Liver (tissue), 9 donors: ENCODE data around the gene ANAPC5. TPM values are rescaled to one million over a fixed set of nuclear protein-coding genes. Genes with fewer than 3 reads are reported as not detected.
A peak's percentile ranks its signal among the peaks of the same experiment; 100 is the strongest.

Experiments used
- DNase-seq: peaks from one replicate; pipeline ENCODE4 v3.0.0-alpha.2; 2017; ENCODE audit warnings: low spot score
- H3K27ac ChIP-seq, 2 donors: one replicate each; pipeline ENCODE4 v1.7.0; 2013; ENCODE audit warnings: inconsistent platforms in 2 of 2, low read length in 2 of 2, control low read depth in 1 of 2, low read depth in 1 of 2, mild to moderate bottlenecking in 1 of 2
- H3K27me3 ChIP-seq, 4 donors: one replicate each; pipeline versions ENCODE4 v1.6.1 to v1.7.0; 2013; ENCODE audit warnings: low read length in 3 of 4, inconsistent platforms in 1 of 4, mild to moderate bottlenecking in 1 of 4, moderate library complexity in 1 of 4; ENCODE audit not compliant: control insufficient read depth in 4 of 4, insufficient read depth in 4 of 4
- H3K36me3 ChIP-seq, 4 donors: one replicate each; pipeline versions ENCODE4 v1.6.1 to v1.7.0; 2013; ENCODE audit warnings: low read length in 3 of 4, mild to moderate bottlenecking in 3 of 4, low read depth in 1 of 4, moderate library complexity in 1 of 4; ENCODE audit not compliant: control insufficient read depth in 4 of 4, insufficient read depth in 3 of 4
- H3K4me1 ChIP-seq, 4 donors: one replicate each; pipeline versions ENCODE4 v1.6.1 to v1.7.0; 2013; ENCODE audit warnings: low read length in 3 of 4, mild to moderate bottlenecking in 3 of 4, moderate library complexity in 1 of 4; ENCODE audit not compliant: control insufficient read depth in 4 of 4, insufficient read depth in 4 of 4
- H3K4me3 ChIP-seq, 3 donors: one replicate each; pipeline versions ENCODE4 v1.6.1 to v1.7.0; 2013; ENCODE audit warnings: low read length in 3 of 3, control low read depth in 1 of 3, low read depth in 1 of 3, mild to moderate bottlenecking in 1 of 3
- H3K9ac ChIP-seq, 2 donors: one replicate each; pipeline ENCODE4 v1.7.0; 2013; ENCODE audit warnings: low read length in 2 of 2, mild to moderate bottlenecking in 2 of 2, moderate library complexity in 2 of 2, control low read depth in 1 of 2, low read depth in 1 of 2
- H3K9me3 ChIP-seq, 4 donors: one replicate each; pipeline versions ENCODE4 v1.6.1 to v1.7.0; 2013; ENCODE audit warnings: low read length in 3 of 4; ENCODE audit not compliant: control insufficient read depth in 4 of 4
- CTCF ChIP-seq: fragments of 150-350 bp; IDR thresholded peaks from 2 replicates; pipeline ENCODE4 v1.5.1; 2017; ENCODE audit warnings: improper control_type of control experiment, low read depth, low read length; ENCODE audit not compliant: missing input control
- EGR1 ChIP-seq, 2 donors: IDR thresholded peaks; 2 replicates each; pipeline ENCODE4 v1.6.1; 2016 to 2018; ENCODE audit warnings: antibody characterized with exemption in 2 of 2, low read depth in 2 of 2
- FOXA2 ChIP-seq: IDR thresholded peaks from 2 replicates; pipeline ENCODE4 v1.6.1; 2016; ENCODE audit warnings: antibody characterized with exemption
- GABPA ChIP-seq, 2 donors: IDR thresholded peaks in 1 of 2; conservative IDR thresholded peaks in 1 of 2; 2 replicates each; pipeline ENCODE4 v1.6.1; 2016; ENCODE audit warnings: antibody characterized with exemption in 2 of 2, mild to moderate bottlenecking in 1 of 2, moderate library complexity in 1 of 2
- HNF4A ChIP-seq, 2 donors: conservative IDR thresholded peaks; 2 replicates each; pipeline ENCODE4 v1.6.1; 2016; ENCODE audit warnings: antibody characterized with exemption in 2 of 2, mild to moderate bottlenecking in 2 of 2
- HNF4G ChIP-seq: IDR thresholded peaks from 2 replicates; pipeline ENCODE4 v1.6.1; 2016; ENCODE audit warnings: antibody characterized with exemption
- JUND ChIP-seq, 2 donors: IDR thresholded peaks; 2 replicates each; pipeline ENCODE4 v1.6.1; 2016; ENCODE audit warnings: antibody characterized with exemption in 2 of 2
- MAX ChIP-seq: IDR thresholded peaks from 2 replicates; pipeline ENCODE4 v1.6.1; 2016; ENCODE audit warnings: antibody characterized with exemption
- RAD21 ChIP-seq, 2 donors: IDR thresholded peaks; 2 replicates each; pipeline ENCODE4 v1.6.1; 2016; ENCODE audit warnings: antibody characterized with exemption in 2 of 2, mild to moderate bottlenecking in 2 of 2
- RXRA ChIP-seq, 2 donors: IDR thresholded peaks; 2 replicates each; pipeline ENCODE4 v1.6.1; 2017 to 2018; ENCODE audit warnings: antibody characterized with exemption in 2 of 2, mild to moderate bottlenecking in 1 of 2
- TAF1 ChIP-seq: conservative IDR thresholded peaks from 2 replicates; pipeline ENCODE4 v1.6.1; 2016; ENCODE audit warnings: antibody characterized with exemption, mild to moderate bottlenecking
- ZBTB33 ChIP-seq: IDR thresholded peaks from 2 replicates; pipeline ENCODE4 v1.6.1; 2016; ENCODE audit warnings: antibody characterized with exemption
- WGBS: extraction: QIAGEN DNeasy Blood & Tissue Kit; methylation state at CpG from one replicate; pipeline ENCODE4 v1.1.7; 2013; 5-methylcytosine and 5-hydroxymethylcytosine counted together
- polyA plus RNA-seq, 2 donors: library from polyadenylated mRNA; stranded (reverse) in 1 of 2; unstranded in 1 of 2; fragments of 200-250 nt in 1 of 2; fragments of >200 nt in 1 of 2; fragmentation: Nextera tagmentation in 1 of 2; extraction: Ambion mirVana in 1 of 2; gene quantifications; one replicate each; pipeline versions ENCODE4 v1.2.1 to v1.2.3, GENCODE V29; 2013 to 2015
- total RNA-seq, 2 donors: library from RNA; depleted of rRNA; stranded (reverse); fragments of >200 nt; gene quantifications; one replicate each; pipeline ENCODE4 v1.2.3, GENCODE V29; 2014
- donor health status: healthy.
- donor health status: healthy.
- donor health status: healthy.
- donor health status: healthy.
- donor health status: healthy.

The ANAPC5 gene
- total and polyA plus RNA-seq, 4 donors = 44.1 to 111 (median 62.2) TPM

GRCh38 chr12:121334513-121335343, 17.5 kb downstream of the ANAPC5 start:
- WGBS = 62% methylated on average over 8 of the region's 8 CpGs
- TF ChIP-seq MAX = no peak
- no peak for TF ChIP-seq EGR1 (IDR thresholded peaks at IDR 0.05; ENCODE audit: low read depth in 2 of 2)
- TF ChIP-seq RXRA (IDR thresholded peaks at IDR 0.05) = peak in 1 of 2 donors; percentile 5
- TF ChIP-seq RAD21 (IDR thresholded peaks at IDR 0.05) = peak; percentile 86 to 89
- TF ChIP-seq FOXA2 = no peak
- TF ChIP-seq CTCF = peak; percentile 88
- no peak for TF ChIP-seq GABPA (IDR thresholded peaks at IDR 0.05 in 1 of 2, conservative IDR thresholded peaks at IDR 0.05 in 1 of 2)
- no peak overlapping the region for H3K27ac ChIP-seq

GRCh38 chr12:121333747-121334146, 18.5 kb downstream of the ANAPC5 start:
- no peak overlapping the region for H3K9ac ChIP-seq
- no peaks in the 10 kb centered on the region for H3K9me3 ChIP-seq
- H3K27me3 ChIP-seq = no peaks in the 10 kb centered on the region
- no peak overlapping the region for H3K4me3 ChIP-seq
- DNase-seq = no peak
- H3K4me1 ChIP-seq = peaks cover 0 to 3% (median 2%) of the 10 kb centered on the region in 4 donors
- no peak overlapping the region for H3K27ac ChIP-seq
- 95% methylated on average over 1 of the region's 1 CpG for WGBS
- TF ChIP-seq ZBTB33 (no peak), HNF4A (conservative IDR thresholded peaks at IDR 0.05) (no peak), JUND (IDR thresholded peaks at IDR 0.05) (no peak), RXRA (IDR thresholded peaks at IDR 0.05) (no peak), FOXA2 (no peak), GABPA (IDR thresholded peaks at IDR 0.05 in 1 of 2, conservative IDR thresholded peaks at IDR 0.05 in 1 of 2) (no peak), RAD21 (IDR thresholded peaks at IDR 0.05) (no peak), EGR1 (IDR thresholded peaks at IDR 0.05; ENCODE audit: low read depth in 2 of 2) (no peak), HNF4G (no peak), TAF1 (no peak)
- H3K36me3 ChIP-seq = peaks cover 12 to 38% (median 26%) of the 10 kb centered on the region in 4 donors

More at GRCh38 chr12:121334513-121335343, 17.5 kb downstream of the ANAPC5 start:
- DNase-seq = no peak
- no peak overlapping the region for H3K4me3 ChIP-seq
- H3K4me1 ChIP-seq = peaks cover 0 to 3% (median 2%) of the 10 kb centered on the region in 4 donors
- no peaks in the 10 kb centered on the region for H3K9me3 ChIP-seq
- H3K36me3 ChIP-seq = peaks cover 10 to 33% (median 26%) of the 10 kb centered on the region in 4 donors
- no peaks in the 10 kb centered on the region for H3K27me3 ChIP-seq
- H3K9ac ChIP-seq = no peak overlapping the region

GRCh38 chr12:121331248-121331647, 21.0 kb downstream of the ANAPC5 start:
- no peak for DNase-seq
- TF ChIP-seq ZBTB33 (no peak), CTCF (peak; percentile 2)
- WGBS = 71% methylated on average over 6 of the region's 6 CpGs
- no peaks in the 10 kb centered on the region for H3K9me3 ChIP-seq
- no peak overlapping the region for H3K9ac ChIP-seq
- no peak overlapping the region for H3K4me3 ChIP-seq
- peaks cover 17 to 54% (median 40%) of the 10 kb centered on the region in 4 donors for H3K36me3 ChIP-seq
- H3K4me1 ChIP-seq = peaks cover 0 to 3% (median 2%) of the 10 kb centered on the region in 4 donors
- no peaks in the 10 kb centered on the region for H3K27me3 ChIP-seq
- no peak overlapping the region for H3K27ac ChIP-seq
